ENCODE measurements around the gene CMTR1. TPM values are rescaled to one million over a fixed set of nuclear protein-coding genes. Genes with fewer than 3 reads are reported as not detected.
"Not testable (repeated sequence)": the region's sequence is repeated elsewhere in the genome, so short reads cannot be mapped to it uniquely, and the experiment has no call there.

The CMTR1 gene
- total RNA-seq, 1 donor from 2014 or later, result 39.3 TPM

DNA sequence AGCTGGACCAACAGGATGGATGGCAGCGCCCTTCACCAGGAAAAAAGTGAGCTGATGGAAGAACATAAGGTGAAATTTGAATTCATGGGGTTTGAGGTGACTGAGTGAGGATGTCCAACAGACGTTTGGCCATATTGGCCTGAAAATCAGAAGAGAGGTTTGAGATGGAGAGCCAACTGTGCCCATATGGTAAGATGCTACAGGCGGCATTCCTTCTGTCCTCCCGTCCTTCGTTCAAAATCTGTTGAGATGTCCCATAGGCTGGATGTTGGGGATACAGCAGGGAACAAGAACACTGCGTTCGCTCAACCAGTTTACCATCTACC lies 468 bp upstream of the CMTR1 start:
- DNase-seq (ENCODE audit: low spot score) (no peak), ATAC-seq (peak; percentile 41)
- intact Hi-C loops (cut with DNase I), result no loop called here

DNA sequence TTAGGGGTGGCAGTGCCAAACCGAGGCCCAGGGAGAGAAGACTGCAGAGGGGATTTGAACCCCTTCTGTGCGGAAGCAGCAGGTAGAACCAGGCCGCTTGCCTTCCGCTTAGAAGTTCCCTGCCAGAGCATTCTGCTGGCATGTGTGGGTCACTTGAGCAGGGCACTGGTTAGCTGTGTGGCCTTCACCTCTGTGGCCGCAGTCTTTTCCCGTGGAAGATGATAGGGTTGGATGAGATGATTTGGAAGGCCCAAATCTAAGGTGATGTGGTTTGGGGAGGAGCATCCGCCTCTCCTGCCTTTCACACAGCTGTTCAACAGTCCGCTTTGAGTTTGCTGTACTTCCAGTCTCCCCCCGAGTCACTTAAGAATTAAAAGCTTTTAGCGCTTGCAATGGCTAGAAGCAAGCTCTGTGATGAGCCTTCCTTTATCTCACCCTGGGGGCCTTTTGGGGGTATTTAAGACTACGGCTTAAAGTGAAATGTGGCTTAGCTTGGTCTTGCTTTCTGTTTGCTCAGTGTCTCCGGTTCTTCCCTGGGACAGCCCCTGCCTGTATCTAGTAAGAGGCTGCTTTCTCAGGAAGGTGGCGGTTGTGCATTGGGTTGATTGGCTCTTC lies 743 bp downstream of the CMTR1 start:
- DNase-seq (ENCODE audit: low spot score) (no peak), ATAC-seq (no peak)
- intact Hi-C loops (cut with DNase I), result no loop called here

DNA sequence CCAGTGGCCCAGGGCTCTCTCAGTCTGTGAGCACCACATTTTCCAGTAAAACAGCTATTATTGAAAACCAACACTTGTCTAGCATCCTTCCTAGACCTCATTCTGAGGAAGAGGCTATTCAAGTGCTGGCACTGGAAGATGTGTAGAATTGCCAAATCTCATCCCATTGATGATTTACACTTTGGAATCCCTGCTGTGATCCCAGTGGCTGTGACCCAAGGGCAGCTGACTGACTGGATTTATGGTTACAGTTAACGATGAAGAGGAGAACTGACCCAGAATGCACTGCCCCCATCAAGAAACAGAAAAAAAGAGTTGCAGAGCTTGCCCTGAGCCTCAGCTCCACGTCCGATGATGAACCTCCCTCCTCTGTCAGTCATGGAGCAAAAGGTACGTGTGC lies 2.4 kb downstream of the CMTR1 start:
- DNase-seq (ENCODE audit: low spot score) (no peak), ATAC-seq (no peak)
- intact Hi-C loops (cut with DNase I), result no loop called here

DNA sequence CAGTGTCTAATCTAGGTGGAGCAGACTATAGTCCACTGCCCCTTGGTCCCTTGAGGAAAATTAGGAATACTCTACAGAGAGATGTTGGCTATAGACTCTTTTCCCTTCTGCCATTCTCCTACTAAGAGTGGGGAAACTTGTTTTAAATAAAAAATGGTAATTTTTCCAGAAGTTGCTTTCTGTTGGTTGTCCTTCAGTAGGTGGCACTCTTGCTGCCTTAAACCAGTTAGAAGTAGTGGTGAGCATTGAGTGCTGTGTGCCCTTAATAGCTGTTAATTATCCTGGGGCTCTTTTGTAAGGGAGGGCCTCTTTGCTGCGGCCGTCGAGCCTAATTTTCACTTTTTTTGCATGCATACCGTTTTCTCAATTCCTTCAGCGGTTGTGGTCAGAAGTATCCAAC lies 2.8 kb downstream of the CMTR1 start:
- intact Hi-C loops (cut with DNase I), result no loop called here
- ATAC-seq, result no peak
- DNase-seq (ENCODE audit: low spot score), result no peak

DNA sequence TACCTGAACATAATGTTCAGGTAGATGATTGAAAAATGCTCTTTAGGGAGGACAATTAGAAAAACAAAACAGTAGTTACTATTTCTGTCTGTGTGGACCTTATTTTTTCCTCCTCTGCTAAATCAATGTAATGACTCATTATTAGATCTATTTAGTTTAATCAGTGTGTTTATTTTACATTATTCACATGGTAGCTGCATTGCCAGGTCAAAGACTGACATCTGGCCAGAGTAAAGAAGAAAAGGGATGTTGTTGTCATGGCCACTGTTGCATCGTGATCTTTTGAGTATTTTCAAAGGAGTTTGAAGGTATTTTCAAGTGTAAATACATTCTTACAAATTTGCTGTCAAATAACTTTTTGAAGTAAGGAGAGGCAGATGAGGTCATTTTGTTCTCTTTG lies 5.9 kb downstream of the CMTR1 start:
- ATAC-seq (no peak), DNase-seq (ENCODE audit: low spot score) (no peak)
- intact Hi-C loops (cut with DNase I), result no loop called here

DNA sequence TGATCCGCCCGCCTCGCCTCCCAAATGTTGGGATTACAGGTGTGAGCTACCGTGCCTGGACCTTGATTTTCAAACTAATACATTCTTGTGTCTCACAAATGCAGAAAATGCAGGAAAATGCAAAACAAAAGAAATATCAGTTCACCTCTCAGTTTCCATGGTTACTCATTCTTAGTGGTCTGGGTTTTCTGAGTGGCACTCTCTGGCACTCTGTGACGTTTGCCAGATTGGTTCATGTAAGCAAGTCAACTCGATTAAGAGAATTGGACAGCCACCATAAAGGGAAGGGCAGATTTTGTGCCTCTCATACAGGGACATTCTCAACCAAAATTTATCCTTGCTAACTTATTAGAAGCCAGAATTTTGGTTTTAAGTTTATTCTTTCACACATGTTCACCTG lies 8.6 kb downstream of the CMTR1 start:
- intact Hi-C loops (cut with DNase I), result no loop called here
- DNase-seq (ENCODE audit: low spot score) (no peak), ATAC-seq (no peak)

DNA sequence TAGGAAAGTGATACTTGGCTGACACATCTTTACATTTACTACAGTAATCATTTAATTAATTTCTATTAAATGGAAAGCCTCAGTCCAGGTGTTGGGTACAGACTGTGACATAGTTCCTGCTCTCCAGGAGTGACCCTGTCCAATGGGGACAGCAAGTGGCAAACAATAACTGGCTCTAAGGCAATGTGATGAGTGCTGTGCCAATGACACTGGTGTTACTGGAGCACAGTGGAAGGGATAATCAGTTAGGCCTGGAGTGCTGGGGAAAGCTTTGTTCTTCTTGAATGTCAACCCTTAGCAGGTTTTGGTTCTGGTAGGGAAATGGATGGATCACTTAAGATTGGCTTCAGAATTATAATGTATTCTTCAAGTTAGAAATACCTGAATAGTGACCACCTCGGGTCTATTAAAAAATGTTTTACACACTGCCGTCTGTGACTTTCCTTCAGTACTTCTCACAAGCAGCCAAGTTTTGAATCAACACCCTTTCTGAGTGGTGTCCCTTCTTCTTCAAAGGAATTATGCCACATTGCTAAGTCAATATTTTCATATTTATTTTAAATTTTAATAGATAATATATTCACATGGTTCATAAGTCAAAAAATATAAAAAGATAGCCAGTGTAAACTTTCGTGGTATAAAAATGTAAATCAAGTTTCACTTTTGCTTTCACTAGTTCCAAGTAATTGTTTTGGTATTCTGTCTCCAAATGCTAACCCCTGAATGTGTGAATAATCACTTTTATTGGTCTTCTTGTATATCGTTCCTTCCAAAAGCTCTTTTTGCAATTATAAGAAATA lies 9.6 kb downstream of the CMTR1 start:
- no peak for ATAC-seq

DNA sequence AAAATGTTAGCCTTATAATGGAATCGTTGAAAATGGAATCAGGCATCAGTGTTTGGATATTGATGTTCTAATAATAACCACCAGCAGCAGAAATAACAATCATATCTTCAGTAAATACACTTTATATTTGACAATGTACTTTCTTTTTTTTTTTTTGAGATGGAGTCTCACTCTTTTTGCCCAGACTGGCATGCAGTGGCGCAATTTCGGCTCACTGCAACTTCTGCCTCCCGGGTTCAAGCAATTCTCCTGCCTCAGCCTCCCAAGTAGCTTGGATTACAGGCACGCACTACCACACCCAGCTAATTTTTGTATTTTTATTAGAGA lies 10.2 kb downstream of the CMTR1 start:
- ATAC-seq, result not testable (repeated sequence)

More for the DNA sequence above, 9.6 kb downstream of the CMTR1 start:
- intact Hi-C loops (cut with DNase I), result no loop called here
- DNase-seq (ENCODE audit: low spot score), result no peak

DNA sequence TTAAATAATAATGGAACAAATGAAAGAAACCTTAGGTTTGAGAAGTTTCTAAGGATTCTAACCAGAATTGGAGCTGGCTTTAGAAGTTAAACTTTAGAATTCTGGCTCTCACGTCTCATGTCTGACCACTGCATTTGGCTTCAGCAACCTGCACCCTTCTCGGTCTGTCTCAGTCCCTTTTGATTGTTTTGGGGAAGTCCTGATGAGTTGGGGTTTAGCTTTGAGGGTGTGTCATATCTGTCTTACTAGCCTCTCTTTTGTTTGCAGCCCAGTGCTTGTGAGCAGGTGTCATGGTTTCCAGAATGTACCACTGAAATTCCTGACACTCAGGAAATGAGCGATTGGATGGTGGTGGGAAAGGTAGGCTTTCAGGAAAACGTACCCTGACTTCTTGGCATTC lies 17.0 kb downstream of the CMTR1 start:
- DNase-seq (ENCODE audit: low spot score), result no peak
- ATAC-seq, result no peak
- intact Hi-C loops (cut with DNase I), result no loop called here

More for the DNA sequence above, 10.2 kb downstream of the CMTR1 start:
- DNase-seq (ENCODE audit: low spot score); intact Hi-C loops (cut with DNase I): not testable (repeated sequence)

DNA sequence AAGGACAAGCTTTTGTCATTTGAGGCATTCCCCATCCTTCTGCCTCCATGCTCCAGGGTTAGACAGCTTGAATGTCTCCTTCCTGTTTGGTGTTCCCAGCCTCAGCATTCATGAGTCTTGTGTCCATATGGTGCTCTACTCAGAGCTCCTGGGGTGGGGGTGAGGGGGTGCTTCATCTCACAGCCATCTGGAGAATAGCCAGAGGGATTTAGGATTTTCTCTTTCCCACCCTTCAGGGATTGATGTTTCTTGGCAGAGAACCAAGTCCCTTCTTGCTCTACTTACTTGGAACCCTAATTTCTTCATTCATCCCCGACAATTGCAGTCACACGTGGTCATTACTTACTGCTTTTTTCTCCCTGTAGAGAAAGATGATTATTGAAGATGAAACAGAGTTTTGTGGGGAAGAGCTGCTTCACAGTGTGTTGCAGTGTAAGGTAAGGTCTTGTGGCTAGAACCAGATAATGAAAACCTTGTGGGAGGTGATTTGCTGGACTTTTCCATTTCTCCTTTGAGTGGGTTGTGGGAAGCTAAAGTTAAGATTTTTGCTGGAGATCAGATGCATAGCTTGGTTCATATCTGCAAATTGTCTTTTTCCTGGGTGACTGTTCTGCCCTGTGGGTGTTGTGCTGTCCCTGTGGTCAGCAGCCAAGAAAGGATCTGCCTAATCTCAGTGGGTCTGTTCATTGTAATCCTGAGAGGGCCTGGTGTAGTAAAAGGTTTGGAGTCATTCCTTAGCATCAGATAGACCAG lies 18.6 kb downstream of the CMTR1 start:
- ATAC-seq (no peak), DNase-seq (ENCODE audit: low spot score) (no peak)
- intact Hi-C loops (cut with DNase I), result no loop called here

DNA sequence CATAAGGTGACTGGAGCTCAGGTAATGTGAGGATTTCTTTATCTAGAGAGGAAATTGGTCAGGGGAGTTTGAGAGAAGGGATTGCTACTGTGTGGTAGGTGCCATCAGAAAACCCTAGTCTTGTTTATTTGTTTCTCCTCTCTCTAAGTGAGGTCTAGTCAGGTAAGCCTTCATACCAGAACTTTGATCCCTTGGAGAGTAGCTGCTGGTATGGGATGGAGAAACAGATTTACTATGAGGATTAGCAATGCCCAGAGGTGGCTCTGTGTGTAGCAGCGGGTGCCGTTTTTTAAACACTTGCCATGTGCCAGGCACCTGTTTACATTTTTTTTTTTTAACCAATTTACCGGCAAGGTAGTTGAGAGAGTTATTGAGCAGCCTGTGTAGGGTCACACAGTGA lies 19.5 kb downstream of the CMTR1 start:
- intact Hi-C loops (cut with DNase I), result no loop called here
- DNase-seq (ENCODE audit: low spot score), result no peak
- no peak for ATAC-seq

DNA sequence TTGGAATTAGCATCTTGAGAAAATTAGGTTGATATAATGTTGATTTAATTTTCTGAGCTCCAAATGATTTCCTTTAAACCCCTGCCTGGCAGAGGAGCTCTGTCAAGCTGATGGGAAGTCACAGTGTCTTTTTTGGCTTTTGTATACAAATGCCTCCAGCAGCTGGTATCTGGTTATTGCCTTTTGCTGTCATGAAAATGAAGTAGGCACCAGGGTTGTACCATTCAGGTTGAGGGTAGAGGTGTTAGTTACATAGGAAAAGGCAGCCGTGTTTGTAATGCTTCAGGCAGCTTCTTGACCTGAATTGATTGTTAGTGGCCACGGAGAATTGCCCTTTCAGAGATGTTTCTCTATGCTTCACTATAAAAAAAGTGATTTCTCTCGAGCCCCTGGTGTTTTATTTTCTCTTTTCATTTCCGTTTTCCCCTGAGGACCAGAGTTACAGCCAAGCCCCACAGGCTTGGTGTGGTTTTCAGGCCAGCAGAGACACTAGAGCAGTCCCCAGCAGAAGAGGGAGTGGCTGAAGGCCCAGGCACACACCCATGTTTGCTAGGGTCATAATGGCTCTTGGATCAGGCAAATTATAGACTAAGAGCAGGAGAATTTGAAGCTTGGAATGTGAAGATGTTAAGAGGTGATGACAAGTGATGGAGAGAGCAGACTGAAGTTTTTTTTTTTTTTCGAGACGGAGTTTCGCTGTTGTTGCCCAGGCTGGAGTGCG lies 21.6 kb downstream of the CMTR1 start:
- intact Hi-C loops (cut with DNase I), result no loop called here
- ATAC-seq, result no peak

DNA sequence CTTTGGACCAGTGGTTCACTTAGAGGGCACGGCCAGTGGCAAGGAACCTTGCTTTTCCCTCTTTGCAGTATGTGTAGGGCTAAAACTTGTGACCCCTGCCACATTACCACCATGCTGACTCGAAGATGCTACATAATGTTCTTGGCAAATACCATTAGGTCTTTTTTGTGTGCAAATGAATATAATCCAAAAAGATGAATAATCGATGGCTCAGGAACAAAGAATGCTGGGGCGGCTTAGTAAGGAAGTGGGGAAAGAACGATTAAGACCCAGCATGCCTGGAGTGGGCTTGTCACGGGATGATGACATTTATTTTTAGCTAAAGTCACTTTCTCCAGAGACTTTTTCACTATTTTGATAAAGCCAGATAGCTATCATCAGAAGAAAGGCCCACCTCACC lies 23.1 kb downstream of the CMTR1 start:
- no peak for DNase-seq (ENCODE audit: low spot score)
- intact Hi-C loops (cut with DNase I), result no loop called here
- ATAC-seq, result no peak

More for the DNA sequence above, 21.6 kb downstream of the CMTR1 start:
- no peak for DNase-seq (ENCODE audit: low spot score)

DNA sequence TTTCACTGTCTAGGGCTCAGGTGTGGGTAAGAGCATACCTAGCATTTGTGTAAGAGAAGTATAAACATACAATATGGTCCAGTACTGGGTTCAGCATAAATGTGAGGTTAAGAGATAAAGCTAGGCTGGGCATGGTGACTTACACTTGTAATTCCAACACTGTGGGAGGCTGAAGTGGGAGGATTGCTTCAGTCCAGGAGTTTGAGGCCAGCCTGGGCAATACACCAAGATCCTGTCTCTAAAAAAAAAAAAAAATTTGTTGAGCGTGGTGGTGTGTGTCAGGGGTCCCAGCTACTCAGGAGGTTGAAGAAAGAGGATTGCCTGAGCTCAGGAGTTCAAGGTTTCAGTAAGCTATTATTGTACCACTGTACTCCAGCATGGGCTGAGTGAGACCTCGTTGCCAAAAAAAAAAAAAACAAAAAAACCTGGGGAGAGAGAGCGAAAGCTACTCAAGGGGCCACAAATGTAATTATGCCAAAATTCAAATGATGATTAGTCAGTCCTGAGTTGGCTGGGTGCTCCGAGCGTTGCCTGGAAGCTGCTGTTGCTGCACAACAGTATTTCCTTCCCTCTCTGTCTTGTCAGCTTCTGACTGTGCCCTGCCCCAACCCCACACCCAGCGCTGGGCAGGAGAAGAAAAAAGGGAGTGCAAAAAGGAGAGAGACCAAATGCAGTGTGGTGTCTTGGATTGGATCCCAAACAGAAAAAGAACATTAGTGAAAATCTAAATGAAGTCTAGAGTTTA lies 24.0 kb downstream of the CMTR1 start:
- DNase-seq (ENCODE audit: low spot score) (no peak), ATAC-seq (no peak)
- intact Hi-C loops (cut with DNase I), result no loop called here

DNA sequence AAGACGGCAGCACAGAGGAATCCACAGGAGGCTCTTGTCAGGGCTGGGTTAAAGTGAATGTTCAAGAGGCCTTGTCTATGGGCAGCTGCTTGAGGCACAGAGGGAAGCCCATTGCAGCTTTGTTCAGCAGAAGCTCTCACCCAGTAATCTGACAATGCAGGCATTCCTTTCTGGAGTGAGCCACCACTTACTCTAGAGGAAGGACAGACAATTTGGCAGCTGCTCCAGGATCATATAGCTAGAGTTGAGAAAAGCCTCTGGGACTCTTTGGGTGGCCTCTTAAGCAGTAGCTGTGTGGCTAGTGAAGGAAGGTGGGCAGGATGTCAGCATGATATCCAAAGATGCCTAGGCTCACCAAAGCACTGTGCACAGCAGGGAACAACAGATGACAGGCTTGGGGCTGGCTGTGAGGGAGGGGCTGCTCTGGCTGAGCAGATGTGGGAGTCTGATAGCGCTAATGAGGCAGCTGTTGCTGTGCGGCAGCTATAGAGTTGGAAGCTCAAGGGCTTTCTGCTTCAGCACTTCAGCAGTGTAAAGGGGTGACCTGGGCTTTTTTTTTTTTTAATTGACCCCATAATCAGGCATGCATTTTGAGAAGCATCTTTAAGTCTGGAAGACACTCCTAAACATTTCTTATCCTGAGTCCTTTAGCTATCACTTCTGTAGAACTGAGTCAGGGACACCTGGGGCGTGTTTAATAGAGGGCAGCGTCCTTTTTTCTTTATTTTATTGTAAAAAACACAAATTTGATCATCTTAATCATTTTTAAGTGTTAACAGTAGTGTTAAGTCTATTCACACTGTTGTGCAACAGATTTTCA lies 27.2 kb downstream of the CMTR1 start:
- intact Hi-C loops (cut with DNase I), result no loop called here
- DNase-seq (ENCODE audit: low spot score) (no peak), ATAC-seq (no peak)

DNA sequence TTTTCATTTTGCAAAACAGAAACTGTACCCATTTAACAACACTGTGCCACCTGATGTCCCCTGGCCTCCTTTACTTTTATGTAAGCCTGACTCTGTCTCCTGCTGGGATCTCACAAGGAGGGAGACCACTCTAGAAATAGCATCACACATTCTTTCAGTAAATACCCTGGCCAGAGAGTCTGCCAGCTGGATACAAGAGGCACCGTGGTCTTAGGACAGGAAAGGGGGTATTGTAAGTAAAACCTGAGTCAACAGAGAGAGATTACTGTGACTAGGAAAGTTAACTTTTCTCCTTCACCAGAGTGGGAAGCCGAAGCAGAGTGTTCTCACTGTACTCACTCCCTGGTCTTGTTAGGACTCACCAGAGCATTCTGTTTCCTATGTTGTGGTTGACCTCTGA lies 27.8 kb downstream of the CMTR1 start:
- ATAC-seq, result no peak
- no peak for DNase-seq (ENCODE audit: low spot score)
- intact Hi-C loops (cut with DNase I), result no loop called here

DNA sequence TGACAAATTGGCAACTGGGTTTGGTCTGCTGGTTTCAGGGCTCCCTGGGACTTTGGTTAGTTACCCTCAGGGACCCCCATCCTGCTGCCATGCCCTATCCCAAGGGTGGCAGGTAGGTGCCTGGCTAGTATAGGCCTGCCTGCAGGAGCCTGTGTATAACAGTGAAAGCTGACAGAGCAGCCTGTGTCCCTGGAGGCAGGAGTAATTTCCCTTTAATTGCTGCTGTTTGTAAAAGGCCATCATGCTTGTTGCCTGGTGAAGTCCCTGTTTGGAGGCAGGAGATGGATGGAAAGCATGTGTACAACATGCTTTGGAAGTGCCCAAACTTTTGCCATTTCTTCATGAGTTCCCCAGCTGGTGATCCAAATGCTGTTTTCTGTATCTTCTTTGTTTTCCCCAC lies 30.1 kb downstream of the CMTR1 start:
- no peak for DNase-seq (ENCODE audit: low spot score)
- no peak for ATAC-seq
- intact Hi-C loops (cut with DNase I), result no loop called here

DNA sequence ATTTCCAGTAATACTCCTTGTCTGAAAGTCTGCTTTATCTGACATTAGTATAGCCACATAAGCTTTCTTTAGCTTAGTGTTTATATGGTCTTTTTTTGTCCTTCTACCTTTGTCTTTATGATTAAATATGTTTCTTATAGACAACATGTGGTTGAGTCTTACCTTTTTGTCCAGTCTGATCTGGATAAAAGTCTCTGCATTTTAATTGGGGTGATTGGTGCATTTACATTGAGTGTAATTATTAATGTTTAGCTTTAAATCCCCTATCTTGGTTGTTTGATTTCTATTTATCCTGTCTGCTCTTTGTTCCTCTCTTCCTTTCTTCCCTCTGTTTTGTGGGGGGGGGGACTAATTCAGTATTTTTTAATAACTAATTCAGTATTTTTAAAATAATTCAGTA lies 34.7 kb downstream of the CMTR1 start:
- intact Hi-C loops (cut with DNase I), result no loop called here
- ATAC-seq (no peak), DNase-seq (ENCODE audit: low spot score) (no peak)

Measured in sciatic nerve (tissue), 2 donors.